ENCODE results near the gene LRP1.

Gene LRP1

GRCh38 chr12:57135527-57136326, 7.4 kb downstream of the LRP1 start:
- no peak overlapping the region for H3K4me3 ChIP-seq (ENCODE audit: low read depth, low read length)
- in situ Hi-C loops (cut with HindIII; ENCODE audit: low sequenced_read_pairs), result no loop called here
- DNase-seq (ENCODE audit: low read depth, low spot score), result peak; percentile 50
- TF ChIP-seq CTCF (IDR thresholded peaks at IDR 0.05; ENCODE audit: low read depth, low read length), result no peak

GRCh38 chr12:57138526-57139272, 10.4 kb downstream of the LRP1 start:
- H3K4me3 ChIP-seq (ENCODE audit: low read depth, low read length), result no peak overlapping the region
- in situ Hi-C loops (cut with HindIII; ENCODE audit: low sequenced_read_pairs), result no loop called here
- no peak for TF ChIP-seq CTCF (IDR thresholded peaks at IDR 0.05; ENCODE audit: low read depth, low read length)
- DNase-seq (ENCODE audit: low read depth, low spot score), result no peak

GRCh38 chr12:57139796-57140649, 11.7 kb downstream of the LRP1 start:
- DNase-seq (ENCODE audit: low read depth, low spot score), result no peak
- H3K4me3 ChIP-seq (ENCODE audit: low read depth, low read length), result no peak overlapping the region
- no peak for TF ChIP-seq CTCF (IDR thresholded peaks at IDR 0.05; ENCODE audit: low read depth, low read length)
- in situ Hi-C loops (cut with HindIII; ENCODE audit: low sequenced_read_pairs), result no loop called here

- no peak for TF ChIP-seq CTCF (IDR thresholded peaks at IDR 0.05; ENCODE audit: low read depth, low read length)
- in situ Hi-C loops (cut with HindIII; ENCODE audit: low sequenced_read_pairs), result no loop called here
- no peak for DNase-seq (ENCODE audit: low read depth, low spot score)
- no peak overlapping the region for H3K4me3 ChIP-seq (ENCODE audit: low read depth, low read length)
Measured at GRCh38 chr12:57141249-57141648, 13.0 kb downstream of the LRP1 start.

GRCh38 chr12:57142121-57142520, 13.8 kb downstream of the LRP1 start:
- in situ Hi-C loops (cut with HindIII; ENCODE audit: low sequenced_read_pairs), result no loop called here
- TF ChIP-seq CTCF (IDR thresholded peaks at IDR 0.05; ENCODE audit: low read depth, low read length), result no peak
- DNase-seq (ENCODE audit: low read depth, low spot score), result no peak
- no peak overlapping the region for H3K4me3 ChIP-seq (ENCODE audit: low read depth, low read length)

GRCh38 chr12:57142727-57143126, 14.4 kb downstream of the LRP1 start:
- in situ Hi-C loops (cut with HindIII; ENCODE audit: low sequenced_read_pairs), result no loop called here
- TF ChIP-seq CTCF (IDR thresholded peaks at IDR 0.05; ENCODE audit: low read depth, low read length), result no peak
- H3K4me3 ChIP-seq (ENCODE audit: low read depth, low read length), result no peak overlapping the region
- DNase-seq (ENCODE audit: low read depth, low spot score), result no peak
